HTR-8/SVneo (cell line): ENCODE data around the gene CLDN14.

ENCODE experiments used
- DNase-seq: peaks from one replicate; pipeline ENCODE4 v3.0.0; 2011; ENCODE audit warnings: low spot score, mixed read lengths; ENCODE audit not compliant: insufficient read length
- FAIRE-seq: peaks from 2 replicates; lab custom pipeline; 2011; peaks lifted over from hg19 to GRCh38; lab: Jason Lieb, UNC

CLDN14 gene, protein sequence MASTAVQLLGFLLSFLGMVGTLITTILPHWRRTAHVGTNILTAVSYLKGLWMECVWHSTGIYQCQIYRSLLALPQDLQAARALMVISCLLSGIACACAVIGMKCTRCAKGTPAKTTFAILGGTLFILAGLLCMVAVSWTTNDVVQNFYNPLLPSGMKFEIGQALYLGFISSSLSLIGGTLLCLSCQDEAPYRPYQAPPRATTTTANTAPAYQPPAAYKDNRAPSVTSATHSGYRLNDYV

DNA sequence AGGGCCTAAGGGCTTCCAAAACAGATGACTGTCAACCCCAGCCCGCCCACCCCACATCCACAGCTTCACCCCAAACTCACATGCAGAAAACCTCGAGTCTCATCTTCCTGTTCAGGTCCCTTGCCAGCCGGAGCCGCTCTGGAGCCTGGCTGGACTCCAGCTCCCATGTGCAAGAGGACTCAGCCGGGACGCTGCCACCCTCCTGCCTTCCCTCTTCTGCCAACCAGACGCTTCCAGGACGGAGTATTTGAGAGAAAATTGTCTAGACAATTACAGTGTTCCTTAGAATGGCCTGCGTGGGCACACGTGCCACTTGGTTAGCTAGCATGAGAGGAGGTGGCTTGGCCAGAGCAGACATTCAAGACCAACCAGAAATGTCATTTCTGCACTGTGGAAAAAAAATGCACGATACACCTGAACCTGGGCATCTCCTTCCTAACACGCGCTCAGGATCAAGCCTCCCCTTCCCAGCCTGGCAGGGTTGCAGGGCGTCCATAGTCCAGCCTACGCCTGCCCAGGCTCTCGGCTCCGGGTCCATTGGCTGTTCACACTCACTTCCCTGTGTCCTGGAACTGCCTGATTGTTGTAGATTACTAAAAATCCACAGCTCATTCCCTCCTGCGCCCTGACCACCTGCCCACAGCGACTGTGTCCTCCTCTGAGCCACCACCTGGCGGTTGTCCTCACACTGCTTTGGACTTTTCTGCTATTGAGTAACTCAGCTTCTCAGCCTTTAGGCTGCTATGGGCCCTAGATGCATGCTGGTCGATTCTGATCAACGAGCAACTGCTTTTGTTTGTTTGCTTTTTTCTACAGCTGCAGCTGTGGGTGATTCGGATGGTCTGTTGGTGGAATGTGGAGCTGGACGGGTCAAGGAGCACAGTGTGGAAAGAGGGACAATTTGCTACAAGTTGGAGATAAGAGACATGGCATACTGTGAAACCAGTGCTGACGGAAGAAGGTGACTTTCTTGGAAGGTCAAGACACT, at the start of gene CLDN14:
TSS of gene CLDN14 (minus strand) at position 708 of the 988 bp plus-strand sequence. CDS start 18,427 bp downstream, outside the sequence.
- DNase-seq (no peak), FAIRE-seq (peak; percentile 31)

DNA sequence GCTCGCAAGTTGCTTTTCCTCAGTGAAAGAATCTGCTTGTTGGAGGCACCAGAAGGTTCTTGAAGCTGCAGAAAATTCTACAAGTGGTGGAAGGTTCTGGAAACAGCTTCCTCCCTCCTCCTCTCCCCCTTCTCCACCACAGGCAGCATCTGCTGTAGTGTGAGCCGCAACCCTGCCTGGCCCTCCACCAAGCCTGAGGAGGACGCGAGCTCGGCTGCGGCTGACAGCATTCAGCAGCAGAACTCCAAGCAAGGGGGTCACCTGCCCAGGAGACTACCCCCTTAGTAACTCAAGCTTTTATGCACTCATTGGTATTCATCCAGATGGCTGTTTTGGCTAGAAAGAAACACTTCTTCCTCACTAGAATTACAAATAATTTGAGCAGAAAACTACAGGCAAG, 48.8 kb upstream of the CLDN14 start:
- no peak for DNase-seq
- FAIRE-seq, result no peak

DNA sequence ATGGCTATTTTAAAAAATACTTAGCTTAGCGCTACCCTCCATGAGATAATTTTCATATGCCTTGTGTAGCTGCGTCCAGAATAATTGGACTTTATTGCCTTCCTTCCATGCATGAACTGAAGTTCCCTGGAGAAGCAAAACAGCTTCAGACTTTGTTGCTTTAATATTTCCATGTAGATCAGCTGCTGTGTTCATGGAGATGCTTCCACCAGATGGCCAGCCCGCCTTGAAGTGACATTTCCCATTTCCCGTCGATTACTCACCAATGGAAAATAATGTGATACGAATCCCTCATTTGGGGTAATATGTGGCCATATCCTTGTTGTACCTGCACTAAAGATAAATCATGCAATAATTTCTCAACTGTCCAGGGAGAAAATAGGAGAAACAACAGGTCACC, 47.4 kb upstream of the CLDN14 start:
- FAIRE-seq (no peak), DNase-seq (no peak)

DNA sequence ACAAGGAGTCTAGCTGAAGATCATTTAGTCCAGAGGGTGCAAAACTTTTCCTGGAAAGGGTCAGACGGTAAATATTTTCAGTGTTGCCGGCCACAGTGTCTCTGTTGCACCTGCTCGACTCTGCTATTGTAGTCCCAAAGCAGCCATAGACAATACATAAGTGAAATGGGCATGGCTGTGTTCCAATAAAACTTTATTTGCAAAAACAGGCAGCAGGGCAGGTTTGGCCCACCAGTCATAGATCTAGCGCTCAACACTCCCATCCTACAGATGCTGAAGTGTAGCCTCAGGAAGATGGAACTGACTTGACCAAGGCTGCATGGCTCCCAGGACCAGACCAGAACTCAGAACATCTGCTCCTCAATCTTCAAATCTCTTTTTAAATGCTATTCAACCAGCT, 46.2 kb upstream of the CLDN14 start:
- FAIRE-seq (no peak), DNase-seq (no peak)

DNA sequence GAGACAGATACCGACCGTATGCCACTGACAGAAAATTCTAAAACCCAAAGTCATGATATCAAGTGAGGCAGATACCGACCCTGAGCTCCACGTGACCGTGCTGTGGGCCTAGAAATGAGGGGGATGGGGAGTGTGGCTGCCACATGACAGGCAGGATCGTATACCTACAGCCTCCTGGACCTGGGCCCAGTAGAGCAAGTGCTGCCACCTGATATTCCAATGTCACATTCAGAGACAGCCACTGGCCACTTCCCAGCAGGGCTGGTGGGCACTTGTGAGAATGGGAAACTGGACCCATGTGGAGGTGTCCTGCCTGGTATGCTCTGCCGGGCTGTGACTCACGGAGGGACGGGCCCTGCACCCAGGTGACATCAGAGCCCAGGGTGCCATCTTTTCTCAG, 44.6 kb upstream of the CLDN14 start:
- DNase-seq (no peak), FAIRE-seq (no peak)

DNA sequence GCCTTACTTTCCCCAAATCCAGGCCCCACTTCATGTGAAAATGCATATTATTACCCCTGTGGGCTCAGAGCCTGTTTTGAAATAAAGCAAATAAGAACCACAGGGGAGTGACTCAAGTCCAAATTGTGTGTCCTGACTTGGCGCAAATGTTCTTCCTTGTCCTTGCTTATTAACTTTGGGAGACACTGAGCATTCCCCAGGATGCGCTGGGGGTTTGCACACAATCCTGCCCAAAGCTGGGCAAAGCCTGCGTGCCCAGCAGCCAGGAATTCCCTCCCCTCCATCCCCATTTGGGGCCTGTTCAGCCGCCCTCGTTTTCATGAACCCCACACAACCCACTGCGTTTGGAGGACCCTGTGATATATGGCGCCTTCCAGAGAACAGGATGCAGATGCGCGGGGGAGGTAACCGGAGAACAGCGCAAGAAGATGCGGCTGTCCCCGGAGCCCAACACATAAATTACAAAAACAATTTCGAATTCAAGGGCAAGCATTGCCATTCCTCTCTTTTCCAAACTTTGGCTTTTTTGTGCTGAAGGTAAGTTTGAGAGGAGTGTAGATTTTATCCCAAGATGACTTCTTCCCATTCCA, 42.4 kb upstream of the CLDN14 start:
- DNase-seq (no peak), FAIRE-seq (no peak)

DNA sequence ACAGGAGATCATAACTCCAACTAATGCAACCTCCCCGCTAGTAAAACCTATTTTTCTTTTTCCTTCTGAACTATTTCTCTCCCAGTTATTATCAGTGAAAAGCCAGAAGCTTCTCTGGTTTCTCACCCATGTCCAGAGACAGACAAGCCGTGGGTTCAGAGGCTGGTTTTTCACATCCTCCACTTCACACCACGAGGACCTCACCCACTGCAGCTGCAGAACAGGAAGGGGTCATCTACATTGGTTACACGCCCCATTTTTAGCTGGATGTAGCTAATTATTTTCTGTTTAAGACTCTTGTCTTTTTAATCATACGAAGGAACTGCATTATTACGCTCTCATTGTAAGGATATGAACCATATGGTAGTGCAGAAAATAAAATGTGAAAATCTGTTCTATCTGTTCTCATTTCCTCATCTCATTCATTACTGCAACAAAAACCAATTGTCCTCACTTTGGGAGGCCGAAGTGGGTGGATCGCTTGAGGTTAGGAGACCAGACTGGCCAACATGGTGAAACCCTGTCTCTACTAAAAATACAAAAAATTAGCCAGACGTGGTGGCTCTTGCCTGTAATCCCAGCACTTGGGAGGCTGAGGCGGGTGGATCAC, 39.1 kb upstream of the CLDN14 start:
- FAIRE-seq (no peak), DNase-seq (no peak)

DNA sequence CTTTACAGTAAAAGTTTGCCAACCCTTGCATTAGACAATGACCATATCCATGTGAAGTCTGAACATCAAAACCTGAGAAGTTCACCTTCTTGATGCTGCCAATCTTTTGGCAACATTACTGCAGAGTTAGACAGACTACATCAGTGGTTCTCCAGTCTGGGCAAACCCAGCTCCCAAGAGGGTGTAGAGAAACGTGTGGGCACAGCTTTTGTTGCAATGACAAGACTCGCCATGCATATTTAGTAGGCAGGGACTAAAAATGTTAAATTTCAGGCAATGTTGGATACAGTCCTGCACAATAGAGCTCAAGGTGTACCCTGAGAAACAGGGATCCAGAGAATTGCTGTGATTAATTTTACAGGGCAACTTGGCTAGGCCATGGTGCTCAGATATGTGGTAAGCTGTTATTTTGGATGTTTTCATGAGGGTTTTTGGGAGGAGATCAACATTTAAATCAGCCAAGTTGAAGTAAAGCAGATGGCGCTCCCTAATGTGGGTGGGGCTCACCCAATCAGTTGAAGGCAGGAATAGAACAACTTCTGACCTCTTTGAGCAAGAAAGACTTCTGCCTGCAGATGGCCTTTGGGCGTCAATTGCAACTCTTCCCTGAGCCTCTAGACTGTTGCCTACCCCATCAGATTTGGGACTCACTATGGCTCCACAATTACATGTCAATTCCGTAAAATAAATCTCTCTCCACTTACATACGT, 37.6 kb upstream of the CLDN14 start:
- no peak for DNase-seq
- FAIRE-seq, result no peak

DNA sequence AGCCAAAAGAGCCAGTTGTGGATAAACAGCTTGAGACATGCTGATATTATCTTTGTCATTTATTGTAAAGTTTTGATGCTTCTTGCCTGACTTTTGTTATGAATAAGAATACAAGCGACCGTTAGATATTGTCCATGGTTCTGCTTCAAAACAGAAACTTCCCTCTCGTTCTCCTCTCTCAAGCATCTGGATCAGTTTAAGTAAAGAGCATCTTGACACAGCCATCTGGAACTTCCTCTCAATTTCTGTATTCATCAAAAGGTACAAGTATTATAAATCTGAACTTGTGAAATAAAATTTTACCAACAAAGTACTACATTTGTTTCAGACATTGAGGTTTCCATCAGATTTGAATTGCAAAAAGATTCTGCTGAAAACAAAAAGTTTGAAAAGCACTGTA, 36.4 kb upstream of the CLDN14 start:
- no peak for FAIRE-seq
- DNase-seq, result no peak

DNA sequence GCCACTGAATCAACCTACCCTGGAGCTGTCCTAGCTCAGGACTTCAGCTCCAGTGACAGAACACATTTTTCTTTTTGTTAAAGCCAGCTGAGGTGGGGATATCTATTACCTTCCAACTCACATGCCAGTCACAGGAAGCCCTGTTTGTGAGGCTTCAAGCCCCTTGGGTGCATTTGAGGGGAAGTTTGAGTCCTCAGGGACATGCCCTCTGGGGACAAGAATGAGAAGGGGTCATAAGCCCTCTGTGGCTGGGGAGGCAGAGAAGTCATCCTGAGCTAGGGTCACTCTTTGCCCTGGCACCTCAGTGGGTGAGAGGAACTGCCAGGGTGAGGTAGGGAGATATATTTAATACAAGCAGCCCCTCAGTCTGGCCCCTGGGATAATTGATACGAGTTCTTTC, 33.5 kb upstream of the CLDN14 start:
- FAIRE-seq (no peak), DNase-seq (no peak)

DNA sequence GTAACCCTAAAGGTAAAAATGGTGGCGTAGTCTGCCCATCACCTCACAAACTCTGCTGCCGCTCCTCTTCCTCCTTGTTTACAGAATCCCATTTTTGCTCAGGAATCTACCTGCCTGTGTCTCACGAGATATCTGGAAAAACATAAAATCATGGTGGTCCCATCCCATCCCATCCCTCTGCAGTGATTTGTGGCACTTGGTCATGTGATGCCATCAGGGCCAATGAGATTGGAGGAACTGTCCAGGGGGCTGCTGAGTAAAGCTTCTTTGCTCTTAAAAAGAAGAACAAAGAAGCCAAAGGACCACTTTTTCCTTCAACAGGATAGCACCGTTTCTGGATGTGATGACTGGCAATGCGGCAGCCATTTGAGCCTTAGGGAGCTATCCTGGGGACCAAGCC, 33.0 kb upstream of the CLDN14 start:
- no peak for DNase-seq
- FAIRE-seq, result no peak

DNA sequence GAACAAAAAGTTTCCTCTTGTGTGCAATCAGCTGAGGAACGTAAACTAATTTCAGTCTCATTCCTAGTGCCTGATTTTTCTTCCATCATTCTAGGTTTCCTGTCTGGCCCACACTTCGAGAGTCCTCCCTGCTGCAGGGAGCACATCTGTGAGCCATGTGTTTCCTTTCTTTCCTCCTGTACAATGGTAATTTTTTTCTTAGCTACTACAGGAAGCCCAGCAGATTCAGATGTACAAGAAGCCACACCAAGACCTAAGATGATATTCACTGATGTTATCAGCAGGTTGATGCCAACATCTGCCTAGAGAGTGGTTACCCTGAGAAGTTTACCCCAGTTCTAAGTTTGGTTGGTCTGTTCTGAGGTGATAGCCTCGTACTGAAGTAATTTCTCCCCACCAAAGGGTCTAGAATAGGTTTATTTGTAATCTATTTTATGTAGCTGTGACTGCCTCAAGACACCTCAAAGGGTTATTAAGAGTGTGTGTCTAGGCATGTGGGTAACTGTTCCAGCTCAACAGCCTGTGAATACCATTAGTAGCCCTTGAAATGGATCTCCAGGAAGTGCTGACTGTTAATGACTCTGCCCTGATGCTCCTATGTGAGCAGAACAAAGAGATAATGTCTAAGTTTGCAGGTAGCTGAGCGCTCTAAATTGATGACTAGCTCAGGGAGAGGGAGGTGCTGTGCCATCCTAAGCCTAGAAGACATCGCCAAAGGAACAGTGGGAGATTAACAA, 31.7 kb upstream of the CLDN14 start:
- FAIRE-seq, result no peak
- no peak for DNase-seq

DNA sequence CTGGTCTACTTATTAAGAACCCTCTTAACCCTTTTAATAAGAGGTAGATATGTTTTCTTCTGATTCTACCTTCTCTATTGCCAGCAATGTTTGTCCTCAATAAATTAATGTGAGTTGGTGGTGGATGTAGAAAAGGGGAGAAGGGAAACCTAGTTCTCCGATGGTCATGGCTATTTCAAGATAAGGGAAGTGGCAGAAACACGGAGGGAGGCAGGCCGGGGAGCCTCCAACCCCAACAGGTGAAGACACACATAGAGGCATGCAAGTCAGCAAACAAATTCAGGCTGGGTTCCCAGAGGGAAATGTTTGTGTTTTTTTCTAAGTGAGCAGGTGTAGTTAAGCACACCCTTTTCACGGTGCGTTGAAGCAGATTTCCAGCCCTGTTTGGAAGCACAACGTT, 31.0 kb upstream of the CLDN14 start:
- DNase-seq (no peak), FAIRE-seq (no peak)

DNA sequence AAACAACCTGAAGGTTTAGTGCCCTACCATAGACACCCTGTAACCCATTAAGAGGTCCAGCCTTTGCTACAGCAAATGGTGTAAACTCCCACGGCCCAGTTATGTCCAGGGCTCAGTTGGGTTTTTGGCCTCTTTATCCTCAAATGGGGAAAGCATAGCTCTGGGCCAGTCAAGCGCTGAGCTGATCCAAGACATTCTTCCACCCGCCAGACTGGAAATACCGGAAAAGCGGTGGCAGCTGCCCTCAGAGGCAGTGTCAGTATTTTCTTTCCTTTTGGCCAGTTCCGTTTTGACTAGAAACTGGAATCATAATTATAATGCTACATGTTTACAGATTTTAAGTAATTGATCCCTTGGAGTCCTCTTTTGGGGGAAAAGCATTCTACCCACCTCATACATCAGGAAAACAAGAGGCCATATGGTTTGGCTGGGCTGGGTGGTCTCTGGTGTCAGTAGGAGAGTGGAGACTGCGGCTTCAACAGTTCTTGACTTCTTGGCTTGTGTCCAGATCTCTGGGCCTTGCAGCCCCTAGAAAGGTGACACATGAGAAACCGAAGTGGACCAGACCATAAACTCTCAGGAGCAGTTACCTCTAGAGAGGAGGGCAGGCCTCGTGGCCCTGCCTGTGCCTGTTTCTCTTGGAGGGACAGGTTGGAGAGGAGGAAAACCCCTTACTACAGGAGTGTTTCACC, 30.2 kb upstream of the CLDN14 start:
- FAIRE-seq, result no peak
- DNase-seq, result no peak

DNA sequence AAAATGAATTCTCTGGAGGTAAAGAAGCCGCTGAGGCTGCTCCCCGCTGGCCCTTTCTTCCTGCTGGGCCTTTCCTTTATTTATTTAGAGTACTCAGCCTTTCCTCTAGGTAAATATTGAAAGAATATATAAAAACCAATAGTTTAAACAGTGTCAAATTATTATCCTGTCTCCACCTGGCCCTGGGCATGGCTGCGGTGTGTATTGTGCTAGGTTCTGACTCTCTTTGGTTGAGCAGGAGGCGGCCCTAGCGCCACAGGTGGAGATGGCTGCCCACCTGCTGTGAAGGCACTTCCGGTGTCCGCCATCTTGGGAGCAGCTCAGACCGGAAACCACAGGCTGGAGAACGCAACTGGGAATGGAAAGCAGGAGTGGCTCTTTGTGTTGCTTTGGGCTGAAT, 29.0 kb upstream of the CLDN14 start:
- DNase-seq, result no peak
- FAIRE-seq, result no peak

DNA sequence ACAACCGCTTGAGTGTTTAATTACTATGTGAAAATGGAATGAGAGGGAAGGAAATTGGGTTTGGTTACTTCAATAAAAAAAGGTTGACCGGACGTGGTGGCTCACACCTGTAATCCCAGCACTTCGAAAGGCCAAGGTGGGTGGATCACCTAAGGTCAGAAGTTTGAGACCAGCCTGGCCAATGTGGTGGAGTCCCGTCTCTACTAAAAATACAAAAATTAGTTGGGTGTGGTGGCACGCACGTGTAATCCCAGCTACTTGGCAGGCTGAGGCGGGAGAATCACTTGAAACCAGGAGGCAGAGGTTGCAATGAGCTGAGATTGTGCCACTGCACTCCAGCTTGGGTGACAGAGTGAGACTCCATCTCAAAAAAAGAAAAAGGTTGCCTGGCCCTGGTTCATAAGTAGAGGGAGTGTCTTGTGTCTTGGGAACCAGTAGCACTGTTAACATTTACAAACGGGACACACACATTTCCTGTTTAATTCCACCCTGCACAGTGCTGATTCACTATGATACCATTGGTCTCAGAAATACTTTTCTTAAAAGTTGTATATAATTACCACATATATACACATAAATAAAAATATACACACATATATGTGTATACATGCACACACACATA, 27.6 kb upstream of the CLDN14 start:
- FAIRE-seq (no peak), DNase-seq (no peak)

DNA sequence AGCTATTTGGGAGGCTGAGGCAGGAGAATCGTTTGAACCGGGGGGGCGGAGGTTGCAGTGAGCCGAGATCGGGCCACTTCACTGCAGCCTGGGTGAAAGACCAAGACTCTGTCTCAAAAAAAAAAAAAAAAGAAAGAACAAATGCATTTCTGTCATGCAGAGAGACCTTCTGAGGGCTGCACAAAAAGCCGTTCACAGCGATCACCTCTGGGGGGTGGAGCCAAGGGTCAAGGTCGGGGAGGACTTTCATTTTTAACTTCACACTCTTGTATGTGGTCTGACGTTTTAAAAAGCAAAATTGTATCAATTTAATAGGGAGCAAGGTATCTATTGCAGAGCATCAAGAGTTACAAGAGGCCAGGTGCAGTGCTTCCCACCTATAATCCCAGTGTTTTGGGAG, 26.6 kb upstream of the CLDN14 start:
- FAIRE-seq (no peak), DNase-seq (no peak)
